Naive thymus-derived CD4-positive, alpha-beta T cell (primary cell): ENCODE data around the gene NRXN3. TPM values are rescaled to one million over a fixed set of nuclear protein-coding genes. Genes with fewer than 3 reads are reported as not detected.

Experiments used
- ATAC-seq: fragments of 150-1000 bp; cut with Tn5 transposase; 2 replicates; pipeline ENCODE4 v1.10.0; 2021; ENCODE audit warnings: mild to moderate bottlenecking, moderate library complexity
- CTCF ChIA-PET: fragments of 350-600 bp; sonication (Branson Sonifier 250); formaldehyde crosslinking; loops from one replicate; lab custom pipeline; 2021; ENCODE audit warnings: antibody characterized with exemption; lab: Charles Lee
- POLR2A ChIA-PET: fragments of 350-600 bp; sonication (Branson Sonifier 250); formaldehyde crosslinking; loops from one replicate; lab custom pipeline; 2021; ENCODE audit warnings: antibody characterized with exemption, inconsistent platforms; lab: Charles Lee
- DNase-seq, 9 donors: peaks; one replicate each; pipeline versions ENCODE4 v3.0.0 to v3.0.0-alpha.2; 2020 to 2022; ENCODE audit warnings: mixed read lengths in 1 of 9
- H3K27ac ChIP-seq: one replicate; pipeline ENCODE4 v1.7.0; 2013; ENCODE audit warnings: mild to moderate bottlenecking, low read depth, low read length, moderate library complexity
- H3K27me3 ChIP-seq, 2 donors: one replicate each; pipeline ENCODE4 v1.7.0; 2013; ENCODE audit warnings: low read length in 2 of 2, mild to moderate bottlenecking in 2 of 2, moderate library complexity in 2 of 2; ENCODE audit not compliant: control insufficient read depth in 2 of 2, insufficient read depth in 2 of 2
- H3K36me3 ChIP-seq, 3 experiments: 1 replicate in 2 of 3; 2 replicates in 1 of 3; pipeline ENCODE4 v1.7.0; 2013; ENCODE audit warnings: low read length in 3 of 3, mild to moderate bottlenecking in 3 of 3, moderate library complexity in 1 of 3; ENCODE audit not compliant: insufficient read depth in 3 of 3, control insufficient read depth in 2 of 3
- H3K4me1 ChIP-seq, 2 donors: one replicate each; pipeline ENCODE4 v1.7.0; 2013; ENCODE audit warnings: low read length in 2 of 2, mild to moderate bottlenecking in 2 of 2, moderate library complexity in 1 of 2; ENCODE audit not compliant: control insufficient read depth in 2 of 2, insufficient read depth in 2 of 2
- H3K4me3 ChIP-seq: 2 replicates; pipeline ENCODE4 v1.7.0; 2013; ENCODE audit warnings: mild to moderate bottlenecking, low read length
- H3K9me3 ChIP-seq, 3 experiments: 1 replicate in 2 of 3; 2 replicates in 1 of 3; pipeline ENCODE4 v1.7.0; 2013; ENCODE audit warnings: low read length in 3 of 3; ENCODE audit not compliant: control insufficient read depth in 2 of 3
- H3K27ac Mint-ChIP-seq, 9 donors: one replicate each; pipeline ENCODE4 v1.8.0; 2020 to 2022; ENCODE audit warnings: mixed read lengths in 9 of 9, mild to moderate bottlenecking in 8 of 9, moderate library complexity in 5 of 9, inconsistent platforms in 2 of 9
- H3K27me3 Mint-ChIP-seq, 5 donors: one replicate each; pipeline ENCODE4 v1.8.0; 2021 to 2022; ENCODE audit warnings: mixed read lengths in 5 of 5, mild to moderate bottlenecking in 1 of 5
- H3K36me3 Mint-ChIP-seq, 5 donors: one replicate each; pipeline ENCODE4 v1.8.0; 2020 to 2022; ENCODE audit warnings: mixed read lengths in 5 of 5, mild to moderate bottlenecking in 3 of 5, inconsistent platforms in 1 of 5
- H3K4me1 Mint-ChIP-seq, 7 donors: one replicate each; pipeline ENCODE4 v1.8.0; 2020 to 2022; ENCODE audit warnings: mixed read lengths in 7 of 7, mild to moderate bottlenecking in 3 of 7, inconsistent platforms in 1 of 7
- H3K4me3 Mint-ChIP-seq, 10 donors: one replicate each; pipeline ENCODE4 v1.8.0; 2020 to 2022; ENCODE audit warnings: mild to moderate bottlenecking in 10 of 10, mixed read lengths in 10 of 10, moderate library complexity in 6 of 10, inconsistent platforms in 2 of 10
- H3K9me3 Mint-ChIP-seq, 11 donors: one replicate each; pipeline ENCODE4 v1.8.0; 2020 to 2022; ENCODE audit warnings: mixed read lengths in 11 of 11, mild to moderate bottlenecking in 4 of 11, inconsistent platforms in 1 of 11, moderate library complexity in 1 of 11
- intact Hi-C, 2 donors: fragments of 100-400 bp; cut with micrococcal nuclease; formaldehyde crosslinking; loops; one replicate each; pipeline ENCODE4 v1.15.1; 2023
- polyA plus RNA-seq, 2 donors: library from polyadenylated mRNA; unstranded; fragments of 300-500 nt; fragmentation: Illumina TruSeq; gene quantifications; one replicate each; pipeline ENCODE4 v1.2.3, GENCODE V29; 2021
- total RNA-seq, 6 experiments: library from RNA in 5 of 6; stranded (reverse) in 5 of 6; gene quantifications; 1 replicate in 5 of 6; 2 replicates in 1 of 6; pipeline ENCODE4 v1.2.3 and lab custom pipeline; 2021 to 2026

NRXN3 gene
- total and polyA plus RNA-seq, 7 experiments from 2014 or later: not detected

DNA sequence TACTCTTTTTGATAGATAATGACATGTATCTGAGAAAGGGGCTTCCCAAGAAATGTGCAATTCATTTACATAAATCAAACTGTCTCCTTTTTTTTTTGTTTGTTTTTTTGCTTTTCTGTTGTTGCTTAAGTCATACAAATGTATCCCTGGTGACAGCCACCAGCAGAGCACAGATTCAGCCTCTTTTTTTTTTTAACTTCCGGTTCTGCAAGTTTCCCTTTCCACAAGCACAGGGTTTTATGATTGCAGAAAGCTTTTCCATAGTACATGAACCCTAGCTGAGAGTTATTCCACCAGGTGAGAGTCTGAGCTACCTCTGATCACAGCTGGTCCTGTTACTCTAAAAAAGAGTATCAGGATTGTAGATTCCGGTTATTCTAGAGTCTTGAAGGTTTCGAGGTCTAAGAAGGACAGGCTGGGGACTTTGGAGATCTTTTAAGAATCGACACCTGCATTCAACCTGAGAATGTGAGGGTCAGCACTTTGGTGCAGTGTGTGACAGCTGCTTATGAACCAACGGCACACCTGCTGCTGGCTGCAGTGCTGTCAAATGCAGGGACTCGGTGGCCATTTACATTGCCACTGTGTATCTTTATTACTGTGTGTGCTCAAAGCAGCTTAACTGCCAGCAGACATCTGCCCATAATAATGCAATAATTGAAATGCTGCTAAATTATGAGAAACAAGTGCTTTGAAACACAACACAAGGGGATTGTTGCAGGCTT is 551.7 kb downstream of the NRXN3 start:
- H3K27ac Mint-ChIP-seq: no peak overlapping the region
- H3K9me3 Mint-ChIP-seq: peaks cover 0 to 5% (median 0%) of the 10 kb centered on the region in 11 donors
- Histone ChIP-seq H3K4me3 (no peak overlapping the region), H3K27ac (no peak overlapping the region), H3K27me3 (peaks cover 0 to 2% of the 10 kb centered on the region in 2 donors), H3K9me3 (no peaks in the 10 kb centered on the region), H3K36me3 (no peaks in the 10 kb centered on the region), H3K4me1 (no peaks in the 10 kb centered on the region)
- ChIA-PET CTCF (no interaction called here), POLR2A (no interaction called here)
- no peak for DNase-seq
- H3K36me3 Mint-ChIP-seq: no peaks in the 10 kb centered on the region
- no peak overlapping the region for H3K4me3 Mint-ChIP-seq
- peaks cover 0 to 7% (median 0%) of the 10 kb centered on the region in 5 donors for H3K27me3 Mint-ChIP-seq
- no peaks in the 10 kb centered on the region for H3K4me1 Mint-ChIP-seq
- intact Hi-C loops: no loop called here
- ATAC-seq: no peak

DNA sequence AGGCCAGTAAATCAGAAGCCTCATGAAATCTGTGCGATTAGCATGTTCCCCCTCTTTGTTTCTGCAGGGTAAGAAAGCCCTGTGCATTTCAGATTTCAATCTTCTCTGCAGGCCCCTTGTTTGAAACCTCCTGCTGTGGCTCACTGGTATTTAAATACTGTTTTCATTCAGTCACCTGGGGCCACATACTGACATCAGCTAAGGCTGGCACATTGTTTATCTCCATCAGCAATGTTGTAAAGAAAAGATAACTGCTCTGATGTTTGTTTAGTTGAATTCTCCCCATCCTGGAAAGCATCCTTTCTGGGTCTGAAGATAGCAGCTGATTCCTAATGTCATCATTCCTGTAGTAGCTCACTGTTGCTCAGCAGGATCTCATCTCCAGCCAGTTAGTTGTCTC is 554.9 kb downstream of the NRXN3 start:
- POLR2A ChIA-PET: no interaction called here
- Mint-ChIP-seq H3K4me1 (no peaks in the 10 kb centered on the region), H3K9me3 (peaks cover 0 to 8% (median 0%) of the 10 kb centered on the region in 11 donors)

DNA sequence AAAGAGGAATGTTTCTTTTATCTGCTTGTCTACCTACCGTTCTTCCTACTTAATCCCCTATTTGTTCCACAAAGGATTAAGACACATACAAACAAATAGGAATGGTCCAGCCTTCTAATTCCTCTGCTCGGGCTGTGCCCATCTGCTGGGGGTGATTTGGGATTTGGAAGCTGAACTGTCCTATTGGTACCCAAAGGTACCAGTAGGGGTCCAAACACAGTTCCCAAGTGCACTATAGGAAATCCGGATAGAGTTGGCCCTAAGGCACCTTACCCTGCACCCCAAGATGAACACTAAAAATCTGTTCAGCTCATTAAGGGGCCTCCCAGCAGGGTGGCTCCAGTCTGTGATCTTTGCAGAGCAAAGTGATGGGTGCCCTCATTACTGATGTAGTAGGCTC is 566.9 kb downstream of the NRXN3 start:
- Mint-ChIP-seq H3K27me3 (peaks cover 0 to 6% (median 0%) of the 10 kb centered on the region in 5 donors), H3K4me3 (no peak overlapping the region), H3K27ac (no peak overlapping the region), H3K4me1 (no peaks in the 10 kb centered on the region), H3K9me3 (peaks cover 0 to 17% (median 2%) of the 10 kb centered on the region in 11 donors), H3K36me3 (no peaks in the 10 kb centered on the region)
- H3K27me3 ChIP-seq: no peaks in the 10 kb centered on the region
- H3K36me3 ChIP-seq: no peaks in the 10 kb centered on the region
- POLR2A ChIA-PET: no interaction called here
- no peak overlapping the region for H3K4me3 ChIP-seq
- no peak for ATAC-seq
- no peaks in the 10 kb centered on the region for H3K9me3 ChIP-seq
- intact Hi-C loops: no loop called here
- DNase-seq: no peak
- no peaks in the 10 kb centered on the region for H3K4me1 ChIP-seq
- CTCF ChIA-PET: no interaction called here
- H3K27ac ChIP-seq: no peak overlapping the region

More for the DNA sequence above, 554.9 kb downstream of the NRXN3 start:
- Histone ChIP-seq H3K27ac (no peak overlapping the region), H3K4me3 (no peak overlapping the region), H3K9me3 (no peaks in the 10 kb centered on the region), H3K36me3 (no peaks in the 10 kb centered on the region), H3K27me3 (peaks cover 0 to under 1% of the 10 kb centered on the region in 2 donors), H3K4me1 (no peaks in the 10 kb centered on the region)
- H3K27me3 Mint-ChIP-seq: peaks cover 0 to 7% (median 0%) of the 10 kb centered on the region in 5 donors
- H3K36me3 Mint-ChIP-seq: no peaks in the 10 kb centered on the region
- no peak for DNase-seq
- no peak overlapping the region for H3K27ac Mint-ChIP-seq
- ATAC-seq: no peak
- intact Hi-C loops: no loop called here
- CTCF ChIA-PET: no interaction called here
- H3K4me3 Mint-ChIP-seq: no peak overlapping the region

DNA sequence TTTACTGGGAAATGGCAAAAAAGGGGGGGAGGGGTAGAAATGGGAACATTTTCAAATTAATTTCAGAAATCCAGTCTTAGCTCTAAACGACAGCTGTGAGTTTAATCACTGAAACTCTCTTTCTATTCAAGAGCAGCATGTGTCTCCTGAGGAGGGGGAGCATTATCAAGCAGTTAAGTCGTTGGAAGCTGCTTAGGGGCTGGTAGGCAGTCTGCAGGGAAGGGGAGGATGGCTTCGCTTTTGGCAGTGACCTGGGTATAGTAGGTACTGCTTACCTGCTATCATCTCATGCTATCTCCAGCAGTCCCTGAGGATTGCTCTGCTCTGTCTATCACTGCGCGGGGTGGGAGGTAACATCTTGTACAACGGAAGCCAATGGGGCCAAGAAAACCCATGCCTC is 567.4 kb downstream of the NRXN3 start:
- Mint-ChIP-seq H3K27ac (no peak overlapping the region), H3K36me3 (no peaks in the 10 kb centered on the region), H3K4me3 (no peak overlapping the region), H3K9me3 (peaks cover 0 to 17% (median 2%) of the 10 kb centered on the region in 11 donors), H3K4me1 (no peaks in the 10 kb centered on the region), H3K27me3 (peaks cover 0 to 6% (median 0%) of the 10 kb centered on the region in 5 donors)
- Histone ChIP-seq H3K4me1 (no peaks in the 10 kb centered on the region), H3K9me3 (no peaks in the 10 kb centered on the region), H3K27me3 (no peaks in the 10 kb centered on the region), H3K36me3 (no peaks in the 10 kb centered on the region), H3K4me3 (no peak overlapping the region), H3K27ac (no peak overlapping the region)
- DNase-seq (no peak), ATAC-seq (no peak)
- ChIA-PET CTCF (no interaction called here), POLR2A (no interaction called here)
- intact Hi-C loops: no loop called here

DNA sequence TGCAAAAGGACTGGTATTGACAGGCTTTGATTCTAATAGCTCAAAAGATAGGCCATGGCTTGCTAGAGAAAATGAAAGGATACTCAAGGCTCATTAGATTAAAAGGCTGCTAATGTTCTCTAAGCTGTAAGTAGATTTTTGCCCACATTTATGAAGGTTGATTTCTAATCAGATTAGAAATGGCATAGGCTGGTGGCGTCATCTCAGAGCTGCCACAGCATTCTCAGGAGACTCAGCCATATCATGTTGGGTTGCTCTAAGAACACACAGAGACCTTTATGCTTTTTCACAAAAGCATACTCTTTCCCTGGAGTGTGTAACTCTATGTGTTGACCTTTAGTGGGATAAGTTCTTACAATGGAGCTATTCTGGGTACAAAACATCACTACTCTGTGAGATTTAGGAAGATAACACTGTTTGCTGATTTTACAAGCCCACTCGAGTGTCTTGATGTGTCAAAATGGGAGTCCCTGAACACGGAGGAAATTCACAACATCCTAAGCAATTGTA is 576.0 kb downstream of the NRXN3 start:
- no peaks in the 10 kb centered on the region for H3K36me3 ChIP-seq
- no peaks in the 10 kb centered on the region for H3K9me3 ChIP-seq
- Mint-ChIP-seq H3K27ac (no peak overlapping the region), H3K27me3 (peaks cover 0 to 4% (median 0%) of the 10 kb centered on the region in 5 donors), H3K9me3 (peaks cover 0 to 4% (median 0%) of the 10 kb centered on the region in 11 donors), H3K4me3 (no peak overlapping the region), H3K36me3 (no peaks in the 10 kb centered on the region), H3K4me1 (peaks cover 0 to 2% (median 0%) of the 10 kb centered on the region in 7 donors)
- POLR2A ChIA-PET: no interaction called here
- no peaks in the 10 kb centered on the region for H3K4me1 ChIP-seq
- intact Hi-C loops: no loop called here
- CTCF ChIA-PET: no interaction called here
- H3K27ac ChIP-seq: no peak overlapping the region
- DNase-seq (no peak), ATAC-seq (no peak)
- H3K4me3 ChIP-seq: no peak overlapping the region
- no peaks in the 10 kb centered on the region for H3K27me3 ChIP-seq

DNA sequence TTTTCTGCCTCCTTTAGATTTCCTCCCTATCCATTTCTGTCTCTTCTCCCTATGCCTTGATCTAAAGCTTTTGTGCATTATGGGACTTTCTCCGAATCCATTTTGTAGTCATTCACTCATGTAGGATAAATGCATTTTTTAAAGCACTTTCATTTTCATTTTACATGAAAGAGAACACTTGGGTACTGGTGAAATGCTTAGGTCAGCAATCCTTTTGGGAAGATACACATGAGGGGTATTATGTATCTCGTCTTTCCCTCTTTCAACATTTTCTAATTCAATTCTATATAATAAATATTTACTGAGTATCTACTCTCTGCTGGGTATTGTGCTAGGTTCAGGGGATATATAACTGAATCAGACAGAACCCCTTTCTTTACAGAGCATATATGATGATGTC is 577.6 kb downstream of the NRXN3 start:
- no peaks in the 10 kb centered on the region for H3K36me3 ChIP-seq
- H3K27ac ChIP-seq: no peak overlapping the region
- Mint-ChIP-seq H3K9me3 (peaks cover 0 to 5% (median 0%) of the 10 kb centered on the region in 11 donors), H3K27me3 (peaks cover 0 to 5% (median 0%) of the 10 kb centered on the region in 5 donors), H3K27ac (no peak overlapping the region), H3K4me1 (peaks cover 0 to 2% (median 0%) of the 10 kb centered on the region in 7 donors), H3K36me3 (no peaks in the 10 kb centered on the region), H3K4me3 (no peak overlapping the region)
- no peak for DNase-seq
- H3K9me3 ChIP-seq: no peaks in the 10 kb centered on the region
- POLR2A ChIA-PET: no interaction called here
- intact Hi-C loops: no loop called here
- H3K27me3 ChIP-seq: no peaks in the 10 kb centered on the region
- ATAC-seq: no peak
- no peak overlapping the region for H3K4me3 ChIP-seq
- no peaks in the 10 kb centered on the region for H3K4me1 ChIP-seq
- CTCF ChIA-PET: no interaction called here
